Caco-2 (cell line): ENCODE data around the gene PARP1. TPM values are rescaled to one million over a fixed set of nuclear protein-coding genes. Genes with fewer than 3 reads are reported as not detected.

Source experiments
- BruUV-seq: library from RNA; stranded (reverse); fragments of 400-500 nt; replicated peaks from 2 replicates; lab custom pipeline; 2021; lab: Mats Ljungman, UMichigan
- CTCF ChIA-PET: fragments of 300-600 bp; sonication (Branson Sonifier 250); formaldehyde crosslinking; loops from one replicate; lab custom pipeline; 2022; ENCODE audit warnings: antibody characterized with exemption; lab: Charles Lee
- POLR2A ChIA-PET: fragments of 300-600 bp; sonication (Branson Sonifier 250); formaldehyde crosslinking; loops from one replicate; lab custom pipeline; 2022; ENCODE audit warnings: antibody characterized with exemption; lab: Charles Lee
- DNase-seq, 2 experiments: peaks; one replicate each; pipeline versions ENCODE4 v3.0.0 to v3.0.0-alpha.2; 2020 to 2022
- H3K27me3 ChIP-seq: replicated peaks from 2 replicates; pipeline ENCODE4 v1.6.0; 2011; ENCODE audit warnings: low read length; ENCODE audit not compliant: control insufficient read depth, insufficient read depth
- H3K36me3 ChIP-seq: 2 replicates; pipeline ENCODE4 v1.5.1; 2011; ENCODE audit warnings: low read length; ENCODE audit not compliant: control insufficient read depth, insufficient read depth
- H3K4me1 ChIP-seq: fragments of 250-450 bp; sonication (Bioruptor Pico); 2 replicates; pipeline ENCODE4 v1.5.1; 2020; ENCODE audit warnings: mild to moderate bottlenecking
- H3K4me3 ChIP-seq: 2 replicates; pipeline ENCODE4 v1.5.1; 2011; ENCODE audit warnings: low read depth, mild to moderate bottlenecking, control low read depth, low read length
- H3K9me3 ChIP-seq: fragments of 250-450 bp; sonication (Bioruptor Pico); 2 replicates; pipeline ENCODE4 v1.5.1; 2020; ENCODE audit warnings: mild to moderate bottlenecking, moderate library complexity
- H3K27ac Mint-ChIP-seq: one replicate; pipeline ENCODE4 v1.8.0; 2022; ENCODE audit warnings: mixed read lengths; ENCODE audit not compliant: unreplicated experiment
- H3K27me3 Mint-ChIP-seq: one replicate; pipeline ENCODE4 v1.8.0; 2022; ENCODE audit warnings: mixed read lengths; ENCODE audit not compliant: insufficient read depth, unreplicated experiment
- H3K36me3 Mint-ChIP-seq: one replicate; pipeline ENCODE4 v1.8.0; 2022; ENCODE audit warnings: mild to moderate bottlenecking, mixed read lengths; ENCODE audit not compliant: insufficient read depth, unreplicated experiment
- H3K4me1 Mint-ChIP-seq: one replicate; pipeline ENCODE4 v1.8.0; 2022; ENCODE audit warnings: low read depth, mixed read lengths; ENCODE audit not compliant: unreplicated experiment
- H3K4me3 Mint-ChIP-seq: one replicate; pipeline ENCODE4 v1.8.0; 2022; ENCODE audit warnings: mild to moderate bottlenecking, moderate library complexity, mixed read lengths; ENCODE audit not compliant: unreplicated experiment
- H3K9me3 Mint-ChIP-seq: one replicate; pipeline ENCODE4 v1.8.0; 2022; ENCODE audit warnings: mixed read lengths; ENCODE audit not compliant: unreplicated experiment
- CTCF ChIP-seq, 2 experiments: fragments of 200-600 bp in 1 of 2; IDR thresholded peaks; 1 replicate in 1 of 2; 2 replicates in 1 of 2; pipeline versions ENCODE4 v1.5.1 to v1.8.0; 2011 to 2022; ENCODE audit warnings: antibody characterized with exemption in 1 of 2, control low read depth in 1 of 2, inconsistent platforms in 1 of 2, low read depth in 1 of 2, low read length in 1 of 2, mild to moderate bottlenecking in 1 of 2, moderate library complexity in 1 of 2; ENCODE audit not compliant: insufficient read depth in 1 of 2, severe bottlenecking in 1 of 2, unreplicated experiment in 1 of 2
- intact Hi-C: fragments of 100-400 bp; cut with micrococcal nuclease; formaldehyde crosslinking; loops from one replicate; pipeline ENCODE4 v1.10.0; 2022; ENCODE audit not compliant: unreplicated experiment
- total RNA-seq: library from RNA; stranded (reverse); gene quantifications from 2 replicates; pipeline ENCODE4 v1.2.3, GENCODE V29; 2022

PARP1 gene
- total RNA-seq, 1 experiment from 2014 or later, result 136 TPM

DNA sequence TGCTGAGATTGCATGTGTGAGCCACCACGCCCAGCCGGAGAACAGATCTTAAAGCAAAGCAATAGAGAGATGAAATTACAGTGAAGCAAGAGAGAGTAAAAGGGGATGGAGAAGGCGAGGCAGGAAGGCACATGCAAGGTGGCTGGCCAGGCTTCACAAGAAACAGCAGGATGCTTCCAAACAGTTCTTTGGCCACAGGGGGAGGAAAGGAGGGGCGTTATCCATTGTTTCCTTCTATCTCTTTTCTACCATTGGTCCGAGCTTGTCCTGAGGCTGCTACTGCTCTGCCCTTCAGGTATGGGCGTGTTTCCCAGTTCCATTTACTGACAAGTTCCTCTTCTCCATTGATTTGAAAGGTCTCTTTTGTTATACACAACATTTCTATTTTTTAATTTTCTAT lies 33.7 kb upstream of the PARP1 start:
- no peak overlapping the region for H3K27ac Mint-ChIP-seq

DNA sequence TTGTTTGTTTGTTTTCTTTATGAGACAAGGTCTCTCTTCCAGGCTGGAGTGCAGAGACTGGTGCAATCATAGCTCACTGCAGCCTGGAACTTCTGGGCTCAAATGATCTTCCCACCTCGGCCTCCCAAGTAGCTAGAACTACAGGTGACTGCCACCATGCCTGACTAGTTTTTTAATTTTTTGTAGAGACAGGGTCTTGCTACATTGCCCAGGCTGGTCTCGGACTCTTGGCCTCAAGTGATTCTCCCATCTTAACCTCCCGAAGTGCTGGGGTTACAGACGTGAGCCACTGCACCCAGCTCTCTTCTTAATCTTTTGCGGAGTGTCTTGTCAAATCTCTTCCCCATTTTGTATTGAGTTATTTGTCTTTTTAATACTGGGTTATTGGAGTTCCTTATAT lies 32.6 kb upstream of the PARP1 start:
- ChIA-PET POLR2A (no interaction called here), CTCF (no interaction called here)
- H3K9me3 Mint-ChIP-seq, result no peaks in the 10 kb centered on the region
- H3K4me3 Mint-ChIP-seq, result no peak overlapping the region
- H3K9me3 ChIP-seq, result no peaks in the 10 kb centered on the region
- no peaks in the 10 kb centered on the region for H3K36me3 ChIP-seq
- H3K36me3 Mint-ChIP-seq, result no peaks in the 10 kb centered on the region
- H3K27me3 Mint-ChIP-seq, result peaks cover 19% of the 10 kb centered on the region
- H3K27ac Mint-ChIP-seq, result no peak overlapping the region
- H3K27me3 ChIP-seq, result no peaks in the 10 kb centered on the region
- H3K4me1 Mint-ChIP-seq, result no peaks in the 10 kb centered on the region
- no TSS peak for BruUV-seq
- H3K4me3 ChIP-seq, result no peak overlapping the region
- intact Hi-C loops, result no loop called here
- no peak for TF ChIP-seq CTCF (IDR thresholded peaks at IDR 0.05; ENCODE audit: insufficient read depth in 1 of 2, low read depth in 1 of 2, low read length in 1 of 2, severe bottlenecking in 1 of 2, unreplicated experiment in 1 of 2)
- no peaks in the 10 kb centered on the region for H3K4me1 ChIP-seq
- no peak for DNase-seq

More for the DNA sequence above, 33.7 kb upstream of the PARP1 start:
- no TSS peak for BruUV-seq
- Histone ChIP-seq H3K36me3 (no peaks in the 10 kb centered on the region), H3K27me3 (no peaks in the 10 kb centered on the region), H3K4me1 (no peaks in the 10 kb centered on the region), H3K4me3 (no peak overlapping the region), H3K9me3 (no peaks in the 10 kb centered on the region)
- Mint-ChIP-seq H3K4me1 (no peaks in the 10 kb centered on the region), H3K4me3 (no peak overlapping the region), H3K36me3 (no peaks in the 10 kb centered on the region), H3K27me3 (peaks cover 19% of the 10 kb centered on the region), H3K9me3 (no peaks in the 10 kb centered on the region)
- ChIA-PET POLR2A (no interaction called here), CTCF (interaction anchor here (0.7 kb wide), 1 partner anchor 107 kb away, joined by 3 read pairs; the partner anchor contains the start of gene STUM)
- intact Hi-C loops, result no loop called here
- no peak for DNase-seq
- TF ChIP-seq CTCF (IDR thresholded peaks at IDR 0.05; ENCODE audit: insufficient read depth in 1 of 2, low read depth in 1 of 2, low read length in 1 of 2, severe bottlenecking in 1 of 2, unreplicated experiment in 1 of 2), result no peak

DNA sequence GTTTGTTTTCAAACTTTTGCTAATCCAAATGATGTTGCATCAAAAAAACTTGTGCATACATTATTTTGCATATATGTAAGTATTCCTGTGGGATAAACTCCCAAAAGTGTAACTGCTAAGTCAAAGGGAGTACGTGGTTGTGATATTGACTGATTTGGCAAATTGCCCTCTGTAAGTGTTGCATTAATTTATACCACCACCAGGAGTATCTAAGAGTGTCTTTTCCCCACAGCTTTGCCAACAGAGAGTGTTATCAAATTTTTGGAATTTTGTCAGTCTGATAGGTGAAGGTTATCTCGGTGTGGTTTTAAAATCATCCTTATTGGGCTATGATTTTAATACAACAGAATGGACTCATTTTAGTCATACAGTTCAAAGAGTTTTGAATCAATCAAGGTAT lies 30.1 kb upstream of the PARP1 start:
- DNase-seq, result no peak
- H3K4me1 ChIP-seq, result no peaks in the 10 kb centered on the region
- Mint-ChIP-seq H3K4me1 (no peaks in the 10 kb centered on the region), H3K4me3 (no peak overlapping the region), H3K9me3 (no peaks in the 10 kb centered on the region), H3K36me3 (no peaks in the 10 kb centered on the region), H3K27me3 (peaks cover 13% of the 10 kb centered on the region), H3K27ac (no peak overlapping the region)
- BruUV-seq, result no TSS peak
- no peak for TF ChIP-seq CTCF (IDR thresholded peaks at IDR 0.05; ENCODE audit: insufficient read depth in 1 of 2, low read depth in 1 of 2, low read length in 1 of 2, severe bottlenecking in 1 of 2, unreplicated experiment in 1 of 2)
- POLR2A ChIA-PET, result no interaction called here
- CTCF ChIA-PET, result interaction anchor here (0.9 kb wide), 1 partner anchor 30 kb away, joined by 3 read pairs; the partner anchor contains the start of gene PARP1
- no peaks in the 10 kb centered on the region for H3K36me3 ChIP-seq
- H3K27me3 ChIP-seq, result no peaks in the 10 kb centered on the region
- no peaks in the 10 kb centered on the region for H3K9me3 ChIP-seq
- intact Hi-C loops, result no loop called here
- no peak overlapping the region for H3K4me3 ChIP-seq
